K562 (cell line): ENCODE results near the gene HMG20B. TPM values are rescaled to one million over a fixed set of nuclear protein-coding genes. Genes with fewer than 3 reads are reported as not detected.

Source experiments
- CBFA2T3 ChIP-seq: fragments of 450-650 bp; IDR thresholded peaks from 2 replicates; pipeline ENCODE4 v1.6.1; 2017
- CBFB ChIP-seq: sonication (generic); formaldehyde crosslinking; IDR thresholded peaks from 2 replicates; pipeline ENCODE4 v1.4.0; 2020; ENCODE audit warnings: mild to moderate bottlenecking, missing genetic modification reagents
- CEBPB ChIP-seq: fragments of 450-650 bp; IDR thresholded peaks from 2 replicates; pipeline ENCODE4 v1.6.1; 2016; ENCODE audit warnings: missing genetic modification characterization, missing compliant biosample characterization
- KAT2B ChIP-seq: IDR thresholded peaks from one replicate; pipeline ENCODE4 v1.6.1; 2012; ENCODE audit warnings: low read depth, mild to moderate bottlenecking, control low read depth, inconsistent platforms, low read length, moderate library complexity
- KHSRP ChIP-seq: fragments of 450-650 bp; IDR thresholded peaks from 2 replicates; pipeline ENCODE4 v1.6.1; 2017
- KLF13 ChIP-seq: fragments of 450-650 bp; IDR thresholded peaks from 2 replicates; pipeline ENCODE4 v1.6.1; 2016; ENCODE audit warnings: missing genetic modification characterization, low read depth, mild to moderate bottlenecking, missing compliant biosample characterization, moderate library complexity, borderline replicate concordance
- NCOA2 ChIP-seq, 2 experiments: fragments of 450-650 bp; IDR thresholded peaks; 2 replicates each; pipeline ENCODE4 v1.6.1; 2018; ENCODE audit warnings: mild to moderate bottlenecking in 2 of 2, moderate library complexity in 1 of 2; ENCODE audit not compliant: partially characterized antibody in 2 of 2
- POLR2A ChIP-seq: fragments of 450-650 bp; conservative IDR thresholded peaks from 2 replicates; pipeline ENCODE4 v1.6.1; 2016
- POLR2B ChIP-seq: fragments of 450-650 bp; IDR thresholded peaks from 2 replicates; pipeline ENCODE4 v1.6.1; 2018; ENCODE audit warnings: low read depth; ENCODE audit not compliant: partially characterized antibody
- ZC3H4 ChIP-seq: sonication (generic); formaldehyde crosslinking; IDR thresholded peaks from 2 replicates; pipeline ENCODE4 v1.9.0; 2021; ENCODE audit warnings: missing genetic modification reagents, borderline replicate concordance
- ZFX ChIP-seq: sonication (generic); formaldehyde crosslinking; IDR thresholded peaks from 2 replicates; pipeline ENCODE4 v1.8.0; 2022; ENCODE audit warnings: mild to moderate bottlenecking, missing genetic modification reagents, moderate library complexity
- ZNF263 ChIP-seq: sonication (generic); formaldehyde crosslinking; IDR thresholded peaks from 2 replicates; pipeline ENCODE4 v1.8.0; 2022; ENCODE audit warnings: mild to moderate bottlenecking, missing genetic modification reagents, borderline replicate concordance
- ZNF324 ChIP-seq: fragments of 250-450 bp; sonication (Bioruptor Pico); IDR thresholded peaks from 2 replicates; pipeline ENCODE4 v1.4.0; 2020; ENCODE audit warnings: mild to moderate bottlenecking
- polyA plus RNA-seq, 8 experiments: library from polyadenylated mRNA; depleted of rRNA in 4 of 8; stranded (reverse) in 5 of 8; unstranded in 3 of 8; fragments of >200 nt; fragmentation: Nextera tagmentation in 2 of 8; fragmentation: Illumina TruSeq in 1 of 8; extraction: Ambion mirVana in 2 of 8; extraction: Trizol in 1 of 8; gene quantifications; 2 replicates each; pipeline versions ENCODE4 v1.2.1 to v1.2.3, GENCODE V29; 2011 to 2014; ENCODE audit warnings: inconsistent platforms in 1 of 8, missing spikeins in 1 of 8
- total RNA-seq, 7 experiments: library from RNA; depleted of rRNA in 6 of 7; stranded (reverse); fragments of >200 nt in 6 of 7; fragmentation: Illumina TruSeq in 2 of 7; extraction: Trizol in 2 of 7; gene quantifications; 2 replicates each; pipeline versions ENCODE4 v1.2.1 to v1.2.3, GENCODE V29; 2011 to 2021; ENCODE audit warnings: low replicate concordance in 1 of 7
- TF ChIP-seq, protein P1 (sequence below): fragments of 200-600 bp; sonication (generic); IDR thresholded peaks from one replicate; pipeline ENCODE4 v1.6.1; 2012; ENCODE audit warnings: mild to moderate bottlenecking, low read depth, low read length, inconsistent platforms
- TF ChIP-seq, protein P2 (sequence below), 2 experiments: IDR thresholded peaks; 2 replicates each; pipeline ENCODE4 v1.6.1; 2011; ENCODE audit warnings: borderline replicate concordance in 1 of 2, control low read depth in 1 of 2, low read depth in 1 of 2, low read length in 1 of 2, mild to moderate bottlenecking in 1 of 2, mixed read lengths in 1 of 2, moderate library complexity in 1 of 2; ENCODE audit not compliant: insufficient read depth in 1 of 2, insufficient read length in 1 of 2, poor library complexity in 1 of 2, severe bottlenecking in 1 of 2; ENCODE audit errors: extremely low read depth in 1 of 2
- TF ChIP-seq, protein P3 (sequence below): fragments of 450-650 bp; IDR thresholded peaks from 2 replicates; pipeline ENCODE4 v1.6.1; 2016

HMG20B gene
- total and polyA plus RNA-seq, 9 of the 15 experiments (the other 6 are each of a cell fraction or from before 2014, with no cell fraction given) = 0.35 to 172 (median 38.6) TPM

DNA sequence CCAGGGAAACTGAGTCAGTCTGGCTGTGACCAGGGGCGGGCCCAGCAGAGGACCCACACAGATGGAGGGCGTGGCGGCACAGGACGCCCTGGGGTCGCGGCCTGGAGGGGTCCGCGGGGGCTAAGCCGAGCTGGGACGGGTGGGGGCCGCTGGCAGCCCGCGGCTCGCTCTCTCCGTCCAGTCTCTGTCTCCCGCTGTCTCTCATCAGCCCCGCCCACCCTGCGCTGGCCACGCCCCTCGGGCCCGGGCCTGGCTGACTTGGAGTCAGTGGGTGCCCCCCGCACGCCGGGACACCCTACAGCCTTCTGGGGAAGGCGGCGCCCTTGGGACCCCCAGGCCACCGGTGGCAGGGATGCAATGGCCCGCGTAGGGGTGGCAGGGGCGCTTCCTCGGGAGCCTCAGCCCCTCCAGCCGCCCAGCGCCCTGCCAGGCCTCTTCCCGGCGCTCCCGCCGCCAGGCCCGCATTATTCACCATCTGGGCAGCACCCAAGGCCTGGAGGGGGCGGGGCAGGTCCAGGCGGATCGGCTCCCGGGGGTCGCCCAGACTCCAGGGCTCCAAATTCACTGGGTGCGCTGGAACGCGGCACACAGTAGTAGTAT, 34.0 kb downstream of the HMG20B start, which contains the start of gene TBXA2R (continued):
- TF ChIP-seq, protein P1, sequence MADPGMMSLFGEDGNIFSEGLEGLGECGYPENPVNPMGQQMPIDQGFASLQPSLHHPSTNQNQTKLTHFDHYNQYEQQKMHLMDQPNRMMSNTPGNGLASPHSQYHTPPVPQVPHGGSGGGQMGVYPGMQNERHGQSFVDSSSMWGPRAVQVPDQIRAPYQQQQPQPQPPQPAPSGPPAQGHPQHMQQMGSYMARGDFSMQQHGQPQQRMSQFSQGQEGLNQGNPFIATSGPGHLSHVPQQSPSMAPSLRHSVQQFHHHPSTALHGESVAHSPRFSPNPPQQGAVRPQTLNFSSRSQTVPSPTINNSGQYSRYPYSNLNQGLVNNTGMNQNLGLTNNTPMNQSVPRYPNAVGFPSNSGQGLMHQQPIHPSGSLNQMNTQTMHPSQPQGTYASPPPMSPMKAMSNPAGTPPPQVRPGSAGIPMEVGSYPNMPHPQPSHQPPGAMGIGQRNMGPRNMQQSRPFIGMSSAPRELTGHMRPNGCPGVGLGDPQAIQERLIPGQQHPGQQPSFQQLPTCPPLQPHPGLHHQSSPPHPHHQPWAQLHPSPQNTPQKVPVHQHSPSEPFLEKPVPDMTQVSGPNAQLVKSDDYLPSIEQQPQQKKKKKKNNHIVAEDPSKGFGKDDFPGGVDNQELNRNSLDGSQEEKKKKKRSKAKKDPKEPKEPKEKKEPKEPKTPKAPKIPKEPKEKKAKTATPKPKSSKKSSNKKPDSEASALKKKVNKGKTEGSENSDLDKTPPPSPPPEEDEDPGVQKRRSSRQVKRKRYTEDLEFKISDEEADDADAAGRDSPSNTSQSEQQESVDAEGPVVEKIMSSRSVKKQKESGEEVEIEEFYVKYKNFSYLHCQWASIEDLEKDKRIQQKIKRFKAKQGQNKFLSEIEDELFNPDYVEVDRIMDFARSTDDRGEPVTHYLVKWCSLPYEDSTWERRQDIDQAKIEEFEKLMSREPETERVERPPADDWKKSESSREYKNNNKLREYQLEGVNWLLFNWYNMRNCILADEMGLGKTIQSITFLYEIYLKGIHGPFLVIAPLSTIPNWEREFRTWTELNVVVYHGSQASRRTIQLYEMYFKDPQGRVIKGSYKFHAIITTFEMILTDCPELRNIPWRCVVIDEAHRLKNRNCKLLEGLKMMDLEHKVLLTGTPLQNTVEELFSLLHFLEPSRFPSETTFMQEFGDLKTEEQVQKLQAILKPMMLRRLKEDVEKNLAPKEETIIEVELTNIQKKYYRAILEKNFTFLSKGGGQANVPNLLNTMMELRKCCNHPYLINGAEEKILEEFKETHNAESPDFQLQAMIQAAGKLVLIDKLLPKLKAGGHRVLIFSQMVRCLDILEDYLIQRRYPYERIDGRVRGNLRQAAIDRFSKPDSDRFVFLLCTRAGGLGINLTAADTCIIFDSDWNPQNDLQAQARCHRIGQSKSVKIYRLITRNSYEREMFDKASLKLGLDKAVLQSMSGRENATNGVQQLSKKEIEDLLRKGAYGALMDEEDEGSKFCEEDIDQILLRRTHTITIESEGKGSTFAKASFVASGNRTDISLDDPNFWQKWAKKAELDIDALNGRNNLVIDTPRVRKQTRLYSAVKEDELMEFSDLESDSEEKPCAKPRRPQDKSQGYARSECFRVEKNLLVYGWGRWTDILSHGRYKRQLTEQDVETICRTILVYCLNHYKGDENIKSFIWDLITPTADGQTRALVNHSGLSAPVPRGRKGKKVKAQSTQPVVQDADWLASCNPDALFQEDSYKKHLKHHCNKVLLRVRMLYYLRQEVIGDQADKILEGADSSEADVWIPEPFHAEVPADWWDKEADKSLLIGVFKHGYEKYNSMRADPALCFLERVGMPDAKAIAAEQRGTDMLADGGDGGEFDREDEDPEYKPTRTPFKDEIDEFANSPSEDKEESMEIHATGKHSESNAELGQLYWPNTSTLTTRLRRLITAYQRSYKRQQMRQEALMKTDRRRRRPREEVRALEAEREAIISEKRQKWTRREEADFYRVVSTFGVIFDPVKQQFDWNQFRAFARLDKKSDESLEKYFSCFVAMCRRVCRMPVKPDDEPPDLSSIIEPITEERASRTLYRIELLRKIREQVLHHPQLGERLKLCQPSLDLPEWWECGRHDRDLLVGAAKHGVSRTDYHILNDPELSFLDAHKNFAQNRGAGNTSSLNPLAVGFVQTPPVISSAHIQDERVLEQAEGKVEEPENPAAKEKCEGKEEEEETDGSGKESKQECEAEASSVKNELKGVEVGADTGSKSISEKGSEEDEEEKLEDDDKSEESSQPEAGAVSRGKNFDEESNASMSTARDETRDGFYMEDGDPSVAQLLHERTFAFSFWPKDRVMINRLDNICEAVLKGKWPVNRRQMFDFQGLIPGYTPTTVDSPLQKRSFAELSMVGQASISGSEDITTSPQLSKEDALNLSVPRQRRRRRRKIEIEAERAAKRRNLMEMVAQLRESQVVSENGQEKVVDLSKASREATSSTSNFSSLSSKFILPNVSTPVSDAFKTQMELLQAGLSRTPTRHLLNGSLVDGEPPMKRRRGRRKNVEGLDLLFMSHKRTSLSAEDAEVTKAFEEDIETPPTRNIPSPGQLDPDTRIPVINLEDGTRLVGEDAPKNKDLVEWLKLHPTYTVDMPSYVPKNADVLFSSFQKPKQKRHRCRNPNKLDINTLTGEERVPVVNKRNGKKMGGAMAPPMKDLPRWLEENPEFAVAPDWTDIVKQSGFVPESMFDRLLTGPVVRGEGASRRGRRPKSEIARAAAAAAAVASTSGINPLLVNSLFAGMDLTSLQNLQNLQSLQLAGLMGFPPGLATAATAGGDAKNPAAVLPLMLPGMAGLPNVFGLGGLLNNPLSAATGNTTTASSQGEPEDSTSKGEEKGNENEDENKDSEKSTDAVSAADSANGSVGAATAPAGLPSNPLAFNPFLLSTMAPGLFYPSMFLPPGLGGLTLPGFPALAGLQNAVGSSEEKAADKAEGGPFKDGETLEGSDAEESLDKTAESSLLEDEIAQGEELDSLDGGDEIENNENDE = no peak
- no peak for TF ChIP-seq KHSRP
- TF ChIP-seq ZC3H4 = no peak
- no peak for TF ChIP-seq CEBPB (tag)
- TF ChIP-seq, protein P2, sequence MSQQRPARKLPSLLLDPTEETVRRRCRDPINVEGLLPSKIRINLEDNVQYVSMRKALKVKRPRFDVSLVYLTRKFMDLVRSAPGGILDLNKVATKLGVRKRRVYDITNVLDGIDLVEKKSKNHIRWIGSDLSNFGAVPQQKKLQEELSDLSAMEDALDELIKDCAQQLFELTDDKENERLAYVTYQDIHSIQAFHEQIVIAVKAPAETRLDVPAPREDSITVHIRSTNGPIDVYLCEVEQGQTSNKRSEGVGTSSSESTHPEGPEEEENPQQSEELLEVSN (IDR thresholded peaks at IDR 0.05; ENCODE audit: borderline replicate concordance in 1 of 2, extremely low read depth in 1 of 2, insufficient read depth in 1 of 2, insufficient read length in 1 of 2, low read depth in 1 of 2, low read length in 1 of 2, poor library complexity in 1 of 2, severe bottlenecking in 1 of 2) = peak in 1 of 2 experiments; percentile 4
- no peak for TF ChIP-seq KAT2B
- no peak for TF ChIP-seq CBFB (CRISPR knock-in tag)
- no peak for TF ChIP-seq CBFA2T3
- TF ChIP-seq, protein P3, sequence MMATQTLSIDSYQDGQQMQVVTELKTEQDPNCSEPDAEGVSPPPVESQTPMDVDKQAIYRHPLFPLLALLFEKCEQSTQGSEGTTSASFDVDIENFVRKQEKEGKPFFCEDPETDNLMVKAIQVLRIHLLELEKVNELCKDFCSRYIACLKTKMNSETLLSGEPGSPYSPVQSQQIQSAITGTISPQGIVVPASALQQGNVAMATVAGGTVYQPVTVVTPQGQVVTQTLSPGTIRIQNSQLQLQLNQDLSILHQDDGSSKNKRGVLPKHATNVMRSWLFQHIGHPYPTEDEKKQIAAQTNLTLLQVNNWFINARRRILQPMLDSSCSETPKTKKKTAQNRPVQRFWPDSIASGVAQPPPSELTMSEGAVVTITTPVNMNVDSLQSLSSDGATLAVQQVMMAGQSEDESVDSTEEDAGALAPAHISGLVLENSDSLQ = peak; percentile 78
- peak; percentile 58 for TF ChIP-seq POLR2A
- TF ChIP-seq ZFX = peak; percentile 83
- TF ChIP-seq NCOA2 (IDR thresholded peaks at IDR 0.05; ENCODE audit: partially characterized antibody in 2 of 2) = no peak
- peak; percentile 26 for TF ChIP-seq POLR2B
- peak; percentile 25; the same call in 1 of the 2 replicates for TF ChIP-seq ZNF263 (CRISPR knock-in tag)
- TF ChIP-seq ZNF324 (CRISPR knock-in tag) = no peak
- TF ChIP-seq KLF13 = no peak
